SK-N-SH (cell line): Measurements from ENCODE around the gene MTHFD2L.

Source experiments
- CTCF ChIP-seq: fragments of 200-600 bp; sonication (generic); IDR thresholded peaks from 2 replicates; pipeline ENCODE4 v1.6.1; 2017; ENCODE audit warnings: antibody characterized with exemption, mild to moderate bottlenecking, moderate library complexity
- TF ChIP-seq, protein P1 (sequence below): IDR thresholded peaks from 2 replicates; pipeline ENCODE4 v1.4.0; 2012; ENCODE audit warnings: low read depth

- no peak for TF ChIP-seq CTCF
- TF ChIP-seq, protein P1, sequence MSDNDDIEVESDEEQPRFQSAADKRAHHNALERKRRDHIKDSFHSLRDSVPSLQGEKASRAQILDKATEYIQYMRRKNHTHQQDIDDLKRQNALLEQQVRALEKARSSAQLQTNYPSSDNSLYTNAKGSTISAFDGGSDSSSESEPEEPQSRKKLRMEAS = no peak
These were observed 176.7 kb downstream of the MTHFD2L start for GRCh38 chr4:74334636-74335035.
